ENCODE results near the gene RNF217. TPM values are rescaled to one million over a fixed set of nuclear protein-coding genes. Genes with fewer than 3 reads are reported as not detected.

The RNF217 gene
- polyA plus RNA-seq, 1 donor (not counting 4 experiments of a cell fraction or from before 2014, with no cell fraction given), result 44.0 TPM

DNA sequence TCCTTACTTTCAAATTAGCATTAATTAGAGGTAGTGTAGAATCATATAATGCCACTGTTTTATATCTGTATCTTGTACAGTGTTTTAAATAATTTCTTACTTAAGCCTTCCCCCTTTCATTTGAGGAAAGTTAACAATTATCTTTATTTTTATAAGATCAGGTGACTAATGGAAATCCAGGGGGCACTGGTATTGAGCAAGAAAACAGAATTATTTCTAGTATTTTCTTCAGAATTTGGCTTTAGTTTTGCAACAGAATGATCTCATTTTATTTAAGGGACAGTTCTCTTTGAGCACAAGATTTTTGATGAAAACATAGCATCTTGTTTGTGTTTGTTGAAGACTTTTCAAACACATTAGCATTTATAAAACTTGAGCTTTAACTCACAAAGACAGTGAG, 55.9 kb downstream of the RNF217 start:
- Histone ChIP-seq H3K4me1 (ENCODE audit: control insufficient read depth, extremely low read depth, insufficient read depth, low read length) (peaks cover 17% of the 10 kb centered on the region), H3K36me3 (ENCODE audit: control insufficient read depth in 2 of 2, extremely low read depth in 1 of 2, insufficient read depth in 2 of 2, low read length in 2 of 2) (no peaks in the 10 kb centered on the region), H4K20me1 (ENCODE audit: control insufficient read depth, extremely low read depth, insufficient read depth, low read length) (no peaks in the 10 kb centered on the region), H3K79me2 (ENCODE audit: control insufficient read depth, insufficient read depth, low read length) (peaks cover 36% of the 10 kb centered on the region), H3K9me3 (ENCODE audit: control insufficient read depth, low read depth, low read length) (no peaks in the 10 kb centered on the region), H2AFZ (ENCODE audit: control insufficient read depth, low read length) (no peak overlapping the region), H3K27ac (ENCODE audit: control insufficient read depth, insufficient read depth, low read length) (no peak overlapping the region), H3K4me2 (ENCODE audit: control insufficient read depth, extremely low read depth, insufficient read depth, low read depth, low read length) (no peak overlapping the region), H3K4me3 (ENCODE audit: control insufficient read depth in 2 of 3, extremely low read depth in 1 of 3, insufficient read depth in 2 of 3, low read depth in 1 of 3, low read length in 3 of 3) (no peak overlapping the region), H3K27me3 (ENCODE audit: control insufficient read depth, extremely low read depth, insufficient read depth, low read length) (no peaks in the 10 kb centered on the region), H3K9me1 (ENCODE audit: control insufficient read depth, extremely low read depth, insufficient read depth, low read length) (no peaks in the 10 kb centered on the region), H3K9ac (ENCODE audit: control insufficient read depth, extremely low read depth, insufficient read depth, low read length) (no peak overlapping the region)
- DNase-seq (ENCODE audit: low read depth, low spot score) (no peak), FAIRE-seq (no peak)
- no peak for TF ChIP-seq EZH2 (IDR thresholded peaks at IDR 0.05; ENCODE audit: low read length)
- TF ChIP-seq, protein P1, sequence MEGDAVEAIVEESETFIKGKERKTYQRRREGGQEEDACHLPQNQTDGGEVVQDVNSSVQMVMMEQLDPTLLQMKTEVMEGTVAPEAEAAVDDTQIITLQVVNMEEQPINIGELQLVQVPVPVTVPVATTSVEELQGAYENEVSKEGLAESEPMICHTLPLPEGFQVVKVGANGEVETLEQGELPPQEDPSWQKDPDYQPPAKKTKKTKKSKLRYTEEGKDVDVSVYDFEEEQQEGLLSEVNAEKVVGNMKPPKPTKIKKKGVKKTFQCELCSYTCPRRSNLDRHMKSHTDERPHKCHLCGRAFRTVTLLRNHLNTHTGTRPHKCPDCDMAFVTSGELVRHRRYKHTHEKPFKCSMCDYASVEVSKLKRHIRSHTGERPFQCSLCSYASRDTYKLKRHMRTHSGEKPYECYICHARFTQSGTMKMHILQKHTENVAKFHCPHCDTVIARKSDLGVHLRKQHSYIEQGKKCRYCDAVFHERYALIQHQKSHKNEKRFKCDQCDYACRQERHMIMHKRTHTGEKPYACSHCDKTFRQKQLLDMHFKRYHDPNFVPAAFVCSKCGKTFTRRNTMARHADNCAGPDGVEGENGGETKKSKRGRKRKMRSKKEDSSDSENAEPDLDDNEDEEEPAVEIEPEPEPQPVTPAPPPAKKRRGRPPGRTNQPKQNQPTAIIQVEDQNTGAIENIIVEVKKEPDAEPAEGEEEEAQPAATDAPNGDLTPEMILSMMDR (optimal IDR thresholded peaks at IDR 0.05 in 1 of 3, IDR thresholded peaks at IDR 0.05 in 1 of 3, conservative IDR thresholded peaks at IDR 0.05 in 1 of 3; ENCODE audit: extremely low read depth in 1 of 3, insufficient read depth in 2 of 3, low read length in 3 of 3), result no peak
- dilution Hi-C loops (cut with MboI; ENCODE audit: extremely low pct_ligation_motif_present, low sequenced_read_pairs), result no loop called here

DNA sequence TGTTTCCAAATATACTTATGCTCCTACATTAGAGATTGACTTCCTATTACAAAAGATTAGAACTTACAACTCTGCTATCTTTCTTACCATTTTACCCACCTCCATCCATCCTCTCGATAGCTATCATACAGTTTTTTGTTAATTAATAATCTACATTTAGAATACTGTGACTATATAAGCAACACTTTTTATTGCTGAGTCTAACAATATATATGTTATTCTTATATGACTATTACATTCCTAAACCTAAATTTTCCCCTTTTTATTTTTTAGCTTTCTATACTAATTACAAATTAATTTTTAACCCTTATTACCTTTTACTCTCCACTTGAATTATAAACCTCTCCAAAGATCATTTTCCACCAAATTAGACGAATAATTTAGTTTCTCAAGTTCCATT, 57.0 kb downstream of the RNF217 start:
- no peaks in the 10 kb centered on the region for H3K27me3 ChIP-seq (ENCODE audit: control insufficient read depth, extremely low read depth, insufficient read depth, low read length)
- no peaks in the 10 kb centered on the region for H3K36me3 ChIP-seq (ENCODE audit: control insufficient read depth in 2 of 2, extremely low read depth in 1 of 2, insufficient read depth in 2 of 2, low read length in 2 of 2)
- H3K4me3 ChIP-seq (ENCODE audit: control insufficient read depth in 2 of 3, extremely low read depth in 1 of 3, insufficient read depth in 2 of 3, low read depth in 1 of 3, low read length in 3 of 3), result no peak overlapping the region
- peaks cover 40% of the 10 kb centered on the region for H3K79me2 ChIP-seq (ENCODE audit: control insufficient read depth, insufficient read depth, low read length)
- H3K4me1 ChIP-seq (ENCODE audit: control insufficient read depth, extremely low read depth, insufficient read depth, low read length), result peaks cover 5% of the 10 kb centered on the region
- H3K4me2 ChIP-seq (ENCODE audit: control insufficient read depth, extremely low read depth, insufficient read depth, low read depth, low read length), result no peak overlapping the region
- dilution Hi-C loops (cut with MboI; ENCODE audit: extremely low pct_ligation_motif_present, low sequenced_read_pairs), result no loop called here
- H3K9me3 ChIP-seq (ENCODE audit: control insufficient read depth, low read depth, low read length), result no peaks in the 10 kb centered on the region
- no peak for DNase-seq (ENCODE audit: low read depth, low spot score)
- H3K9me1 ChIP-seq (ENCODE audit: control insufficient read depth, extremely low read depth, insufficient read depth, low read length), result no peaks in the 10 kb centered on the region
- no peaks in the 10 kb centered on the region for H4K20me1 ChIP-seq (ENCODE audit: control insufficient read depth, extremely low read depth, insufficient read depth, low read length)
- no peak for FAIRE-seq
- TF ChIP-seq, protein P1 (optimal IDR thresholded peaks at IDR 0.05 in 1 of 3, IDR thresholded peaks at IDR 0.05 in 1 of 3, conservative IDR thresholded peaks at IDR 0.05 in 1 of 3; ENCODE audit: extremely low read depth in 1 of 3, insufficient read depth in 2 of 3, low read length in 3 of 3), result no peak
- no peak for TF ChIP-seq EZH2 (IDR thresholded peaks at IDR 0.05; ENCODE audit: low read length)
- no peak overlapping the region for H3K27ac ChIP-seq (ENCODE audit: control insufficient read depth, insufficient read depth, low read length)
- H2AFZ ChIP-seq (ENCODE audit: control insufficient read depth, low read length), result no peak overlapping the region
- no peak overlapping the region for H3K9ac ChIP-seq (ENCODE audit: control insufficient read depth, extremely low read depth, insufficient read depth, low read length)
